Measurements from ENCODE around the gene NUP214. TPM values are rescaled to one million over a fixed set of nuclear protein-coding genes. Genes with fewer than 3 reads are reported as not detected.
A peak's percentile ranks its signal among the peaks of the same experiment; 100 is the strongest.

NUP214 gene
- total RNA-seq, 1 donor from 2014 or later, result 15.3 TPM

DNA sequence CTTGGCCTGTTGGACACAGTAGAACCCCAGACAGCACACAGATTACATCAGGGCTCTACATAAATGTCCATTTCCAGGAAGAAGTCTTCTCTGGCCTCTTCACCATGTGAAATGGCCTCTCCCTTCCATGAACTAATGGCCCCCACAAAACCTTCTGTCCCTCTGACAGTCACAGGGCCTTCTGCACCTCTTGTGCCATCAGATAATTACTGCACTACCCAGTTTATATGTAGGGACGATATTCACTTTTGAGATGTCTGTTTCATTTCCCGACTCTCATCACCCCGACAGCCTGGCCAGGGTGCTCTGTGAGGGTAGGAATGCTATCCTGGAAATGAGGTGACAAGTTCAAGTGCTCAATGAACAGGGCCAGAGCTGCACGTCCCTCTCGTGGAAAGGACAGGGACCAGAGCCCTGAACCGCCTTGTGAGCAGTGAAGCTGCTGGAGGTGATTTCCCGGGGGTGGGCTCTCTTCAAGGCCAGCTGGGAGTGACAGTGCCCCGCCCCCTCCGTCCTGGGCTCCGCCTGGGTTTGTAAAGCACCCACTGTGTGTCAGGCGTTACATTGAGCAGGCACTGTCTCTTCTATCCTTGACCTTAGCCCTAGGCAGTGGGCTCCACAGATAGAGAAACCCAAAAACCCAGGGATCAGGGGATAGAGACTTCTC, 153.9 kb downstream of the NUP214 start:
- no peak for DNase-seq

DNA sequence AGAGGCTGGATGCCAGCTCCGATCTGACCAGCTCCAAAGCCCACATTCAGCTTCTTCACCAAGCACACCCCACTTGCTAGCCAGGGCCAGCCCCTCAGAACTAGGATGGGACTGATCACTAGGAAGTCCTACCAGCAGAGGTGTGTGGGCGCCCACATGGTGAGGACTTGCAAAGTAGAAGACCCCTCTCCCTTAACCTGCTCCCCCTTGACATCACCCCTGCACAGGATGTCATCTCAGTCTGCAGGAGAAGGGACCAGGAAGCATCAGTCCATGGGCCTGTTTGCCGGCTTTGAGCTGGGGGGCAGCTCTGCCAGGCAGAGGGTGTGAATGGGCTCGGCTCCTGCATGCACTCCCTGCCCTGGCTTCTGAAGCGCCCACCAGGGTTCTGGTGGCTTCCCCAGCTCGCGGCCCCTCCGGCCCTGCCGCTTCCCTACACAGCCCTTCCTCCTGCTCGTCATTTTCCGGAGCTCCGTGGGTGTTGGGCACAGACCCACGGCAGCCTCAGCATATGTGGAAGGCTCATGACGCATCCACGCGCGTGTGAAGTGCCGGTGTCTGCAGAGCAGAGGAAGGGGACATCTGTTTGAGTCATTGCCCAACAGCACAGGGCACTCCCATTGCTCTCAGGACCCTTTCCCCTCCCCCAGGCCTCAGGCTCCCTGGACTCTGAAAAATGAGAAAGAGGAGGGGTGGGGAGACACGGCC, 154.6 kb downstream of the NUP214 start:
- no peak for DNase-seq

DNA sequence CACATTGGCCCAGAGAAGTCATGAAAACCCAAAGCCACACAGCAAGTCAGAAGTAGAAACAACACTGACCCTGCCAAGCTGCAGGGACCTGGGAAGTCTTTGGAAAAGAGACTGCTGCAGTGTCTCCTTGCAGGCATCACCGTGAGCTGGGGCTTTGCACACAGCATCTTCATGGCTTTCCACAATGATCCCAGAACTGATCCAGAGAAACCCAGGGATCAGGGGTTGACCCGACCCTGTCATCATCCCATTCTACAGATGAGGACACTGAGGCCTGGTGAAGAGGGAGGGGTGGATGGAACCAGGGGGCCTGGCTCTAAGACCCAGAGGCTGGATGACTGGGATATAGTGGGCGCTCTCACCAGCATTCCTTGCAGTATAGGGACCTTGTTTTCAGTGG, 155.3 kb downstream of the NUP214 start:
- no peak for DNase-seq

DNA sequence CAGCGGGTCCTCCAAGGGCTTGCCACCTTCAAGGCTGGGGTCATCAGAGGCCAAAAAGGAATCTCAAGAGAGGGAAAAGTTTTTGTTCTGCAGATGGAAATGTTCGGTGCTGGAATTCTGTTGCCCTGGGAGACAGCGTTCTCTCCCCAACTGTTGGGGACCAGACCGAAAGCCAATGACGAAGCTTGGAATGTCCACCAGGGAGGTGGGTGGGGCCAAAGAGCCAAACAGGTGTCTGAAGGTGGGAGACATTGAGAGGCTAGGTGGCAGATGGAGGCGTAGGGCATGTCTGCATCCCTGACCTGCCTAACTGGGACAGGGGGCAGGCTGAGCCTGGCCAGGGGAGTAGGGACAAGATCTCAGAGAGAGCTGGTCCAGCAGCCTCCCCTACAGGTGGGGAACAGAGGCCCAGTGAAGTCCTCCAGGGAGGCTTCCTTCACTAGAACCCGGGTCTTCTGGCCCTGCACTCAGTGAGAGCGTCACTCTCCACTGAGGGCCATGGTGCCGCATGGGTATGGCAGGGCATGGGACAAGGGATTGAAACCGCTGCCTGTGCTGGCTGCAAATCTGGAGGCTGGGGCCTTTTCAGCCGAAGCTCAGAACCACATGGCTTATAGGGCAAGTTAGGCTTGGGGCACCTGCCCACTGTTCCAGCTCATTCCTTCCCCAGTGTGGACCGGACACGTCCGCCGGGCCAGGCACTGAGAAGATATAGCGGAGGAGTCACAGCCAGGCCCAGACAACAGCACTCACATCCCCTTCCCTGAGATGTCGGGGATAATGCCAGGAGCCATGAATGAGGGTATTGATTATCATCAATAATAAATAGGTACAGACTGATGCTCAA, 156.0 kb downstream of the NUP214 start:
- no peak for DNase-seq

DNA sequence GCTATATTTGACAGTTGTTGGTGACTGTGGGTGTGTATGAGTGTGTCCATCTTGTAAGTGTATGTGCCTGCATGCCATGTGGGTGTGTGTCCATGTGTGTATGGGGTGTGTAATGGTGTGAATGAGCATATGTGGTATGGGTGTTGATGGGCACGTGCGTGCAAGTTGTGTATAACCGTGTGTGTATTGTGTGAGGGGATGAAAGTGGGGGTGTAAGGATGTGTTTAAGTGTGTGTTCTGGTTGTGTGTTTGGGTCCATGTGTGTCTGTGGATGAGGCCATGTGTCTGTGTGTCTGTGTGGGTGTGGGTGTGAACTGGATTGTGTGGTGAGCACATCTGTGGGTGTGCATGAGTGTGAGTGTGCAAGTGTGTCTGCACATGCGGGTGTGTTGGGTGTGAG, 156.8 kb downstream of the NUP214 start:
- DNase-seq, result no peak

DNA sequence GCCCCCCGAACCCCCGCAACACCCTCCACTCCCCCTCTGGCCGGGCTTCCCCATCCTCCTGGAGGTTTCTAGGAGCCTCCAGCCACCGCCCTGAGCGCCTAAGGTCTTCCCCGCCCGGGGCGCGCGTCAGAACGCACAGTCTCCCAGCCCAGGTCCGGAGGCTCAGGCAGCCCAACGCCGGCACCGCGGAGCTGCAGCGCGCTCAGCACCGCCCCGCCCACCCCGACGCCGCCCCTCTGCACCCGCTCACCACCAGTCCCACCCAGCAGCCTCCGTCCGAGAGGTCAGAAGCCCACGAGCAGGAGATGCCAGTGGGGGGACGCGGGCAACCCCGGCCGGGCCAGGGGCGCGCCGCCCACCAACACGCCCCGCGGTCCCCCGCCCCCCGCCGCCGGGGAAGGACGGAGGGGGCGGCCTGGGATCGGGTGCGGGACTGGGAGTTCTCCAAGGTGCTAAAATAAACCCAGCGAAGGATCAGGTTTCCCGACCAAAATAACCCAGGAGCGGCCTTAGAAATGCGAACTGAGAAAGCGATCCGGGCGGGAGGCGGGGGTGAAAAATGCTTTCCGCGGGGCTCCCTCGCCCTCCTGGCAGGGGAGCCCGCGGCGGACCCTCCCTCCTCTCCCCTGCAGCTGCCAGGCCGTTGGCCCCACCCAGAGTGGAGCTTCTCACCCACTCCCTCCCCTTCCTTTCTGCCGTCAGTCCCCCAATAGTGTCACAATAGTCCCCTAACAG, 157.5 kb downstream of the NUP214 start:
- peak; percentile 32 for DNase-seq

Other genes with a start within 250 kb of the NUP214 start
- gene QRFP, start 228.8 kb upstream of the NUP214 start, total RNA-seq, result not detected in 2 replicates
- gene FIBCD1, start 186.3 kb upstream of the NUP214 start, total RNA-seq, result under 0.01 and 0.05 TPM in 2 replicates
- 0.51 and 4.7 TPM in 2 replicates for gene LAMC3, start 116.4 kb upstream of the NUP214 start, total RNA-seq
- gene AIF1L, start 29.1 kb upstream of the NUP214 start, total RNA-seq, result 15.3 and 26.4 TPM in 2 replicates
- 9.9 and 12.4 TPM in 2 replicates for gene FAM78A, start 150.9 kb downstream of the NUP214 start, total RNA-seq
- 4.7 and 6.0 TPM in 2 replicates for gene PLPP7, start 164.1 kb downstream of the NUP214 start, total RNA-seq

Measured in dermis blood vessel endothelial cell (primary cell).